Stimulated activated CD4-positive, alpha-beta T cell treated with anti-CD3 and anti-CD28 coated beads, Interleukin-1b, Interleukin-23, amount 100 ng/mL, for 48 hours (primary cell): ENCODE data around the gene KRT80.

Experiments
- DNase-seq: peaks from one replicate; pipeline ENCODE4 v3.0.0-alpha.2; 2020

The KRT80 gene

GRCh38 chr12:52210925-52211650 is 19.3 kb upstream of the KRT80 start:
- DNase-seq = no peak

GRCh38 chr12:52210186-52210924 is 18.5 kb upstream of the KRT80 start:
- no peak for DNase-seq

- DNase-seq = no peak
Measured at GRCh38 chr12:52209321-52209720, 17.5 kb upstream of the KRT80 start.

GRCh38 chr12:52208424-52209165 is 16.8 kb upstream of the KRT80 start:
- no peak for DNase-seq

- DNase-seq = no peak
Measured at GRCh38 chr12:52207895-52208294, 16.1 kb upstream of the KRT80 start.

GRCh38 chr12:52207106-52207505 is 15.3 kb upstream of the KRT80 start:
- DNase-seq = no peak

- no peak for DNase-seq
Measured at GRCh38 chr12:52206304-52207040, 14.7 kb upstream of the KRT80 start.

GRCh38 chr12:52205612-52206303 is 13.9 kb upstream of the KRT80 start:
- no peak for DNase-seq

- no peak for DNase-seq
Measured at GRCh38 chr12:52204931-52205505, 13.2 kb upstream of the KRT80 start.

GRCh38 chr12:52204095-52204930 is 12.5 kb upstream of the KRT80 start:
- DNase-seq = no peak

GRCh38 chr12:52203079-52203921 is 11.5 kb upstream of the KRT80 start:
- peak; percentile 13 for DNase-seq

GRCh38 chr12:52202361-52203078 is 10.7 kb upstream of the KRT80 start:
- no peak for DNase-seq

GRCh38 chr12:52201451-52201839 is 9.6 kb upstream of the KRT80 start:
- DNase-seq = no peak

- no peak for DNase-seq
Measured at GRCh38 chr12:52200781-52201450, 9.1 kb upstream of the KRT80 start.

- no peak for DNase-seq
Measured at GRCh38 chr12:52200086-52200780, 8.4 kb upstream of the KRT80 start.

GRCh38 chr12:52199294-52199919 is 7.6 kb upstream of the KRT80 start:
- DNase-seq = no peak

GRCh38 chr12:52198454-52199215 is 6.8 kb upstream of the KRT80 start:
- no peak for DNase-seq
